BLaER1 (cell line): ENCODE data around the gene USP6.
A peak's percentile ranks its signal among the peaks of the same experiment; 100 is the strongest.
"Not testable (repeated sequence)": the region's sequence is repeated elsewhere in the genome, so short reads cannot be mapped to it uniquely, and the experiment has no call there.

ENCODE experiments used
- H3K27ac ChIP-seq: shearing (Covaris generic); formaldehyde crosslinking; 2 replicates; pipeline ENCODE4 v1.8.1; 2022
- H3K27me3 ChIP-seq: shearing (Covaris generic); formaldehyde crosslinking; 2 replicates; pipeline ENCODE4 v1.8.1; 2022
- H3K36me3 ChIP-seq: shearing (Covaris generic); formaldehyde crosslinking; 2 replicates; pipeline ENCODE4 v1.8.1; 2022
- H3K4me1 ChIP-seq: shearing (Covaris generic); formaldehyde crosslinking; 2 replicates; pipeline ENCODE4 v1.8.1; 2022
- H3K4me2 ChIP-seq: shearing (Covaris generic); formaldehyde crosslinking; 2 replicates; pipeline ENCODE4 v1.8.1; 2022
- H3K4me3 ChIP-seq: shearing (Covaris generic); formaldehyde crosslinking; 2 replicates; pipeline ENCODE4 v1.8.1; 2022
- H3K9ac ChIP-seq: shearing (Covaris generic); formaldehyde crosslinking; 2 replicates; pipeline ENCODE4 v1.8.1; 2022
- H3K9me3 ChIP-seq: shearing (Covaris generic); formaldehyde crosslinking; 2 replicates; pipeline ENCODE4 v1.8.1; 2022
- H4K20me1 ChIP-seq: shearing (Covaris generic); formaldehyde crosslinking; 2 replicates; pipeline ENCODE4 v1.8.1; 2022
- Cebpa-rat ChIP-seq: shearing (Covaris generic); IDR thresholded peaks from 2 replicates; pipeline ENCODE4 v1.8.1; 2022

USP6 gene

DNA sequence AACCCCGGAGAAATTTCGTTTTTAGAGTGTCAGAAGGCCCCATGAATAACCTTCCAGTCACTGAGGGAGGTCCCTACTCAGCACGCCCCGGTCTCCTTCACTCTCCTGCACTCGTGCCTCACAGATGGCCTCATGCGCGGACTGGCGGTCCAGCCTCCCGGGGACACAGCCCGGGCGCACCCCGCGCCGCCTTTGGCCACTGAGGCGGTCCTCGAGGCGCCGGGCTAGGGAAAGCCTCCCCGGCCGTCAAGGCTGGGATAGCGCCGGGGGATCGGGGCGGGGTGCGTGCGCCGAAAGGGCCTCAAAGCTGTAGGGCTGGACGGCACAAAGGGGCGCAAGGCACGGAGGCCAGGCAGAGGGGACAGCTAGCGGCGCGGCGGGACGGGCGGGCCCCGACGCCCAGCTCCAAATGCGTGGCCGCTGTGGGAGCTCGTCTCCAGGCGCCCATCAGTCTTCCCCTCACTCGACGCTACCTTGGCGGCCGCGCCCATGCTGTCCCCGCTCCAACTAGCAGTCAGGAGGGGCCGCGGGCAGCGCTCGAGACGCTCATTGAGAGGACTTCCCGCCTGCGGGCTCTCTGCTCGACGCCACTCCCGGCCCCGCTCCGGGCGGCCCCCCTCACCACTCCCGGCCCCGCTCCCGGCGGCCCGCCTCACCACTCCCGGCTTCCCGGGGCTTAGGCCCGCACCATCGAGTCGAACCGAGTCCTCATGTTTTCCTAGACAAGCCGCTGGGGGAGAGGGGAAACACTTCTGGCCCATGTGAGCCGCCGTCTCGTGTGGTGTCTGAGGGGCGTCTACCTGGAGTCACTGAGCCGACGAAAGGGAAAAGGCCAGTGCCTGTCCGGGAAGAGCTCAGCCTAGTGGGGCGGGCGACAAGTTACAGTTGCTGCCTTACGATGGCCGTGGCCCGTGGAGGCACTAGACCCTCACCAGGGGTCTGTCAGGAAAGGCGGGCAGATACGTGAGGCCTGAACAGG lies at the start of gene USP6:
Gene USP6, plus strand, starts transcription at position 360 of the 979 bp plus-strand sequence. CDS start 14,336 bp downstream, outside the sequence.
- no peak for TF ChIP-seq Cebpa-rat
- Histone ChIP-seq H3K36me3 (peaks cover 17% of the 10 kb centered on the region), H4K20me1 (no peaks in the 10 kb centered on the region), H3K27me3 (no peaks in the 10 kb centered on the region), H3K4me1 (peaks cover 13% of the 10 kb centered on the region), H3K4me3 (no peak within 1 kb of the TSS), H3K9ac (no peak within 1 kb of the TSS), H3K4me2 (no peak within 1 kb of the TSS), H3K27ac (no peak within 1 kb of the TSS), H3K9me3 (peaks cover 20% of the 10 kb centered on the region)

DNA sequence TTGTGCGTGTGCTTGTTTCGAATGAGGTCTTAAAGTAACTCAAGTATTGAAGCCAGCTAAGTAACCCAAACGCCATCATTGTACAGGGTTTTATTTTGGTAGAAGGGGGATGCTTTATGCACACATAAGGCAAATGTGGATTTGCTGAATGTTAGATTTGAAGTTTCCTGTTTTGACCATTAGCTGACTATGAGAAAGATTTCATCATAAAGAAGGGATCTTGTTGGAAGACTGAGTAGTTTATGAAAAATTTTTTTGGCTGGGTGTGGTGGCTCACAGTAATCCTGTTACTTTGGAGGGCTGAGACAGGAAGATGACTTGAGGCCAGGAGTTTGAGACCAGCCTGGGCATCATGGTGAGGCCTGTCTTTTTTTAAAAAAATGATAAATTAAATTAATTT lies 47.6 kb upstream of the USP6 start:
- H3K4me1 ChIP-seq: no peaks in the 10 kb centered on the region
- H3K36me3 ChIP-seq: no peaks in the 10 kb centered on the region
- H3K9ac ChIP-seq: no peak overlapping the region
- H4K20me1 ChIP-seq: no peaks in the 10 kb centered on the region
- H3K27ac ChIP-seq: no peak overlapping the region
- no peaks in the 10 kb centered on the region for H3K27me3 ChIP-seq
- H3K9me3 ChIP-seq: no peaks in the 10 kb centered on the region
- H3K4me3 ChIP-seq: no peak overlapping the region
- H3K4me2 ChIP-seq: no peak overlapping the region
- no peak for TF ChIP-seq Cebpa-rat

DNA sequence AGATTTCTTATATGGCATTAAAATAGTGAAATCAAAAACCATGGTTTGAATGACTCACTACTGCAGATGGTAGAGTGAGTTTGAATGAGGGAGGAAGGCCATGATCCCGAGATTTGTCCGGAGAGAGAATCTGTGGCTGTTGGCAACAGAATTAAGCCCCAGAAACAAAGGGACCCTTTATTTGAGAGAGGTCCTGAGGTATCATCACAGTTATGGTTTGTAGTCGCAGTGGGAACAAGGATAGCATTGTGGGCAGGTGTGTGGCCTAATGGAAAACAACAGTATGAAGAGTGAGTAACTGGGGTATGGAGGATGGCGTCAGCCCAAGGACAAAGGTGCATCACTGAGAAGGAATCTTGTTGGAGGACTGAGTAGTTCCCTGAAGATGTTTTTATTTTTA lies 46.1 kb upstream of the USP6 start:
- H3K4me3 ChIP-seq: no peak overlapping the region
- no peaks in the 10 kb centered on the region for H4K20me1 ChIP-seq
- H3K27me3 ChIP-seq: no peaks in the 10 kb centered on the region
- no peak overlapping the region for H3K4me2 ChIP-seq
- no peaks in the 10 kb centered on the region for H3K4me1 ChIP-seq
- H3K27ac ChIP-seq: no peak overlapping the region
- no peaks in the 10 kb centered on the region for H3K36me3 ChIP-seq
- H3K9me3 ChIP-seq: no peaks in the 10 kb centered on the region
- TF ChIP-seq Cebpa-rat: no peak
- H3K9ac ChIP-seq: no peak overlapping the region

DNA sequence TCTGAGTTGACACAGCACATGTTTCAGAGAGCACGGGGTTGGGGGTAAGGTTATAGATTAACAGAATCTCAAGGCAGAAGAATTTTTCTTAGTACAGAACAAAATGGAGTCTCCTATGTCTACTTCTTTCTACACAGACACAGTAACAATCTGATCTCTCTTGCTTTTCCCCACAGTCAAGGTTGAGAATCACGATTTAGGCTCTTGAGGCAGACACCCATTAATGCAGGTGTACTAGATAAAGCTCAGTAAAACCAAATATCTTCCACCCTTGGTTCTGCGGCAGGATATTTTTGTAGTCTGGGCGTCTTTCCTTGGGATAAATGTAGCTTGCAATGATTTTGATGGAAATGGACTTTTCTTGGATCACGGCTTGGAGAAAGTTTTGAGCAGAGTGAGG lies 40.4 kb upstream of the USP6 start:
- not testable (repeated sequence) for H3K27ac ChIP-seq, H3K4me2 ChIP-seq, H3K9me3 ChIP-seq, H3K27me3 ChIP-seq, H3K4me3 ChIP-seq, H3K36me3 ChIP-seq, H4K20me1 ChIP-seq, H3K9ac ChIP-seq
- H3K4me1 ChIP-seq: peaks cover 24% of the 10 kb centered on the region

DNA sequence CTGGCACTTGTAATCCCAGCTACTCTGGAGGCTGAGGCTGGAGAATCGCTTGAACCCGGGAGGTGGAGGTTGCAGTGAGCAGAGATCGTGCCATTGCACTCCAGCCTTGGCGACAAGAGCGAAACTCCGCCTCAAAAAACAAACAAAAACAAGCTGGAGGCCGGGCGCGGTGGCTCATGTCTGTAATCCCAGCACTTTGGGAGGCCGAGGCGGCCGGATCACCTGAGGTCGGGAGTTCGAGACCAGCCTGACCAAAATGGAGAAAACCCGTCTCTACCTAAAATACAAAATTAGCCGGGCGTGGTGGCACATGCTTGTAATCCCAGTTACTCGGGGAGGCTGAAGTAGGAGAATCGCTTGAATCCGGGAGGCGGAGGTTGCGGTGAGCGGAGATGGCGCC lies 38.6 kb upstream of the USP6 start:
- H3K27ac ChIP-seq, H3K27me3 ChIP-seq, H3K36me3 ChIP-seq, H4K20me1 ChIP-seq, H3K9ac ChIP-seq: not testable (repeated sequence)
- Histone ChIP-seq H3K9me3 (peaks cover 16% of the 10 kb centered on the region), H3K4me1 (peaks cover 24% of the 10 kb centered on the region), H3K4me3 (peak overlapping the region; percentile 73; the same call in 1 of the 2 replicates), H3K4me2 (peak overlapping the region; percentile 92)

DNA sequence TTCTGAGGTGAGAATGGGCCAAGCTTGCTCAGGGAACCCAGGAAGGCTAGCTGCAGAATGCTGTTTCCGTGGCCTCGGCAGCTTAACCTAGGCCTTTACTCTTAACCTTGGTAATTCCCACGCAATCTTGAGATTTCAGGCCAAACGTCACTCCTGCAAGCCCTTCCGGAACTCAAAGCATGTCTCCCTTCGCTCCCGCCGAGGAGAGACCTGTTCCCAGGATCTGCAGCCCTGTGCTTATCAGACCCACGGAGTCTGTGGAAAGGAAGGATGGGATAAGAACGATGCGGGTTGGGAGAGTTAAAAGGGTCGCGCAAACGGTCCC lies 38.1 kb upstream of the USP6 start:
- no peaks in the 10 kb centered on the region for H3K27me3 ChIP-seq
- H3K4me3 ChIP-seq: peak overlapping the region; percentile 73
- H3K36me3 ChIP-seq: peaks cover 10% of the 10 kb centered on the region; the same call in 1 of the 2 replicates
- peak overlapping the region; percentile 77 for H3K27ac ChIP-seq
- peaks cover 20% of the 10 kb centered on the region for H3K9me3 ChIP-seq
- peak overlapping the region; percentile 92 for H3K4me2 ChIP-seq
- peaks cover 24% of the 10 kb centered on the region for H3K4me1 ChIP-seq
- TF ChIP-seq Cebpa-rat: no peak
- H4K20me1 ChIP-seq: no peaks in the 10 kb centered on the region
- peak overlapping the region; percentile 74 for H3K9ac ChIP-seq

DNA sequence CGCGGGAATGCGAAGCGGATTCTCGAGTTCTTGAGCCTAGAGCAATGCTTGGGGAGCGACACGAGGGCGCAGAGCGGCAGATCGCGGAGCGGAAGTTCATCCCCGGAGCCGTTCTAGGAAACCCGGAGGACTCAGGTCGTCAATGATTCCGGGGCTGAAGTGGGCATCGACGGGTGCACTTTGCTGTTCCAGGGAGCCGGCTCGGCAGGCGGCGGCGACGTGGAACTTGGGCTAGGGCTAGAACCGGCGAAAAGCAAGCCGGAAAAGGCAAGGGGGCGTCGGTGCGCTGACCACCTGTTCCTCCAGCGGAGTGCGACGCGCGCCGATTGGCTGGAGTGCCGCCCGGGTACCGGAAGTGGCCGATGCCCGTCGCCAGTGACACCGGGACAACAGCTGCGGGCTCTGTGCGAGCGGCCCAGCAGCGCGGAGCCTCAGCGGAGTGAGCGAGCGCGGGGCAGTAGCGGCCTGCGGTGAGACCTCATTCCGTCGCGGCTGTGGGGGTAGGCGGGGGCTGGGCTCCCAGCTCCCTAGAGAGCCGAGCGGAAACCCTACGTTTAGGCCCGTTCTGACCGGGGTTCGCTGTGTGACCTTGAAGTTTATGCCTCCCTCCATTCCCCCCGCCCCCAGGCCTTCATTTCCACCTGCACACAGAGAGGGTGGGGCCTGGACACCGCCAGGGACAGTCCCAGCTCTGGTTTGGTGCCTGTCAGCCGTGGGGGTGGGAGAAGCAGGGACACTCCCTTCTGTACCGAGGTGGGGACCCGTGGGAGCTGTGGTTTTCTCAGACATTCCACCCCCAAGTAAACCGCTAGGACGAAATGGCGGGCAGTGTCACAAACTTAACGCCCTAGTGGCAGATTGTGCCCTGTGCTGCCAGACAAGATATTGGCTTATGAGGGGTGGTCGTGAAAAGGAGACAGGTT lies 37.5 kb upstream of the USP6 start, which contains the start of gene ZFP3:
Gene ZFP3, plus strand, starts transcription at position 362 of the 923 bp plus-strand sequence. CDS start 13,038 bp downstream, outside the sequence.
- H3K4me3 ChIP-seq: peak within 1 kb of the TSS; percentile 73
- TF ChIP-seq Cebpa-rat: no peak
- peaks cover 17% of the 10 kb centered on the region for H3K36me3 ChIP-seq
- H4K20me1 ChIP-seq: no peaks in the 10 kb centered on the region
- H3K4me1 ChIP-seq: peaks cover 24% of the 10 kb centered on the region
- H3K9me3 ChIP-seq: peaks cover 27% of the 10 kb centered on the region
- peak within 1 kb of the TSS; percentile 77 for H3K27ac ChIP-seq
- peak within 1 kb of the TSS; percentile 74 for H3K9ac ChIP-seq
- no peaks in the 10 kb centered on the region for H3K27me3 ChIP-seq
- H3K4me2 ChIP-seq: peak within 1 kb of the TSS; percentile 92

DNA sequence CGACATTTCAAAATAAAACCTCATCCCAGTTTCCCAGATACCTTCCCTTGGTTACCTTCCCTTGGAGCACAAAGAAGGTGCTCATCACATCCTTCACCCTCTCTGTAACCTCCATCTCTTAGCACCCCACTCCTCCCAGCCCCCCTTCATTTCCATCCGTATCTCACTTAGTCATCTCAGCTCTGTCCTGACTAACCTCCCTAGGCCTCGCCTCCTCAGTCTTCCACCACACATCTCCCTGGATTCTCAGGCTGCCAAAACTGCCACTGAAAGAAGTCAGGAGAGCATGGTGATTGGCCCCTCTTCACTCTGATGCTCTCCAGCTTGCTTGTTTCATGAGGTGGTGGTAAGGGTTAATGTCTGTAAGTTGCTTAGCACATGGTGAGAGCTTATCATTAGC lies 35.2 kb upstream of the USP6 start:
- H3K4me1 ChIP-seq: peaks cover 24% of the 10 kb centered on the region
- no peaks in the 10 kb centered on the region for H3K27me3 ChIP-seq
- H3K27ac ChIP-seq: no peak overlapping the region
- peaks cover 30% of the 10 kb centered on the region for H3K36me3 ChIP-seq
- TF ChIP-seq Cebpa-rat: no peak
- peaks cover 48% of the 10 kb centered on the region for H3K9me3 ChIP-seq
- H3K4me2 ChIP-seq: no peak overlapping the region
- no peak overlapping the region for H3K9ac ChIP-seq
- H4K20me1 ChIP-seq: no peaks in the 10 kb centered on the region
- no peak overlapping the region for H3K4me3 ChIP-seq

DNA sequence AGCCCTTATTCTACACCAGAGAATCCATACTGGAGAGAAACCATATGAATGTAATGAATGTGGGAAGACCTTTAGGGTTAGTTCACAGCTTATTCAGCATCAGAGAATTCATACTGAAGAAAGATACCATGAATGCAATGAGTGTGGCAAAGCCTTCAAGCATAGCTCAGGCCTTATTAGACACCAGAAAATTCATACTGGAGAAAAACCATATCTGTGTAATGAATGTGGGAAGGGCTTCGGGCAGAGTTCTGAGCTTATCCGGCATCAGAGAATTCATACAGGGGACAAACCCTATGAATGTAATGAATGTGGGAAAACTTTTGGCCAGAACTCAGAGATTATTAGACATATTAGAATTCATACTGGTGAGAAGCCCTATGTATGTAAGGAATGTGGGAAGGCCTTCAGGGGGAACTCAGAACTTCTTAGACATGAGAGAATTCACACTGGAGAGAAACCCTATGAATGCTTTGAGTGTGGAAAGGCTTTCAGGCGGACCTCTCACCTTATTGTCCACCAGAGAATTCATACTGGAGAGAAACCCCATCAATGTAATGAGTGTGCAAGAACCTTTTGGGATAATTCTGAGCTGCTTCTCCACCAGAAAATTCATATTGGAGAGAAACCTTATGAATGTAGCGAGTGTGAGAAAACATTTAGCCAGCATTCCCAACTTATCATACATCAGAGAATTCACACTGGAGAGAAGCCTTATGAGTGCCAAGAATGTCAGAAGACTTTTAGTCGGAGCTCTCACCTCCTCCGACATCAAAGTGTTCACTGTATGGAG lies 23.4 kb upstream of the USP6 start:
- peaks cover 100% of the 10 kb centered on the region for H3K9me3 ChIP-seq

More for the DNA sequence above, 23.4 kb upstream of the USP6 start:
- TF ChIP-seq Cebpa-rat: no peak
- Histone ChIP-seq H3K4me2 (no peak overlapping the region), H3K9ac (no peak overlapping the region), H4K20me1 (no peaks in the 10 kb centered on the region), H3K4me1 (no peaks in the 10 kb centered on the region), H3K36me3 (peaks cover 88% of the 10 kb centered on the region), H3K27ac (no peak overlapping the region), H3K27me3 (no peaks in the 10 kb centered on the region), H3K4me3 (peak overlapping the region; percentile 23; the same call in 1 of the 2 replicates)
